GM11168 (cell line): Measurements from ENCODE around the gene TEPSIN.

Experiments used
- in situ Hi-C: fragments of 300-500 bp; cut with MboI; formaldehyde crosslinking; loops from one replicate; pipeline ENCODE4 v1.12.0; 2022; ENCODE audit warnings: low sequenced_read_pairs; ENCODE audit not compliant: unreplicated experiment

The TEPSIN gene

DNA sequence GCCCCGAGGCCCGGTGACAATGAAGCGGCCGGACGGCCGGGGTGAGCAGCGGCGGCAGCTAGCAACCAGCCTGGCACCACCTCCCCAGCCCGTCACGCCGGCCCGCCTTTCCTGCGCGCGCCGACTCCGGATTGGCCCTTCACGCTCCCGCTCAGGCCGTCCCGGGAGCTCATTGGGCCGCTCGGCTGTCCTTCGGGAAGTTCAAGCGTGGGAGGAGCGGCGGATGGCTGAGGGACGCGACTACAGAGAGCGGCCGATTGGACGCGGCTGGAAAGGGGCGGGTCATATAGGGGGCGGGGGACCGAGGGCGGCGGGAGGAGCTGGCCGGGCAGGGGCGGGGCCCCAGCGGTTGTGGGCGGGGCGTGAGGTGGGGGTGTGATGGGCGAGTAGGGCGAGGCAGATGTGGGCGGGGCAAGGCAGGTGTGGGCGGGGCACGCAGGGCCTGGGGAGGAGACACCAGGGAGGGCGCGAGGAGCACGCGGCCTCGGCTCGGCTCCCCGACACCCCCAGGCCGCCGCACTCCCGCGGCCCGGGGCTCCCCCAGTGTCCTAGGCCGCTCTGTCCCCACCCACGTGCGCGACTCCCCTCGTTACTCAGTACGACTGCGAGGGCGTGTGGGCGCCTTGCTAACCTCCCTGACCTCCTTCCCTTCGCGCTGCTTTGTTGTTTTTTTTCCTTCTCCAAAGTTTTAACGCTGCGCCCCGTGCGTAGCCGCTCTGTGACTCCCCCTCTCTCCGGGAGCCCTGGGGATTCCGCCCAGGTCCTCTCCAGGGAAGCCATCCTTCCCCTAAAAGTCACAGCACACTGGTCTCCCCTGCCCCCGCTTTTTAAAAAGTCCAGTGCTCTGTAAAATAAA lies 15.7 kb downstream of the TEPSIN start, which contains the start of gene CEP131:
Gene CEP131 (minus strand): TSS at position 60 of the 856 bp plus-strand sequence. CDS start 2,909 bp downstream, outside the sequence.
- in situ Hi-C loops: no loop called here

DNA sequence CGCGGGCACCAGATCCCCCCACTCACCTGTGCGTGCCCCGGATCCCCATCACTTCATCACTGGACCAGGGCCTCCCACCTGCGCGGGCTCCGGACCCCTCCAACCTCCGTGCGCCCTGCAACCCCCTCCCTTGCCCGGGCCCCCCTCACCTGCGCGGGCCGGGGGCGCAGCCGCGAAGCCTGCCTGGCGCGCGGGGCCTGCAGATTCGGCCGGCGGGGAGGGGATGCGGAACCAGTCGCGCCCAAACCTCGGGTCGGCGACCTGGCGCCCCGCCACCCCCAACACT lies 16.3 kb downstream of the TEPSIN start:
- in situ Hi-C loops: no loop called here

- in situ Hi-C loops: no loop called here
Measured at GRCh38 chr17:81221842-81222619, 16.8 kb downstream of the TEPSIN start.

GRCh38 chr17:81221371-81221841 lies 17.4 kb downstream of the TEPSIN start:
- in situ Hi-C loops: no loop called here

DNA sequence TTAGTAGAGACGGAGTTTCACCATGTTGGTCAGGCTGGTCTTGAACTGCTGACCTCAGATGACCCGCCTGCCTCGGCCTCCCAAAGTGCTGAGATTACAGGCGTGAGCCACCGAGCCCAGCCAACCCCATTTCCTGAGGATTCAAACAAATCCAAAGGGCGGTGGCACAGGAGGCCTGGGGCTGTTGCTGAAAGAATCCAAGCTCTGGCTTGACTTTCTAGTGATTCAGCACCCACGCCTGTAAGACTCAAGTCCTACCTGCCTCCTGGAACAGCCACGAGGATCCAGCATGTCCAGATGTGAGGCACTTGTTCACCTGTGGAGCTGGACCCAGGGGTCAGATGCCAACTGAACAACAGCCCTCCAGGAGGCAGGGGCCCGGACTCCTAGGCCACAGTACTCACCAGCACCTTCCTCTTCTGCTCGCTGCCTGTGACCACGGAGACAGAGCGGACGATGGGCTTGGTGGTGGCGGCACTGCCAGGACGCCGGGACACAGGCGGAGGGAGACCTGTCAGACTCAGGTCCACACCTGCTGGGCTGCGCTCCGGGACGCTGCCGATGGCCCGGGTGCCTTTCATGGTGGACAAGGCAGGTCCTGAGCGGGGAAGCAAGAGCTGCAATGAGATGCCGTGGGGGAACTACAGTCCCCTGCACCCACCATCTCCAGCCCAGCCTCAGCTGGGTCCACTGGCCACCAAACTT lies 19.2 kb downstream of the TEPSIN start:
- in situ Hi-C loops: no loop called here

DNA sequence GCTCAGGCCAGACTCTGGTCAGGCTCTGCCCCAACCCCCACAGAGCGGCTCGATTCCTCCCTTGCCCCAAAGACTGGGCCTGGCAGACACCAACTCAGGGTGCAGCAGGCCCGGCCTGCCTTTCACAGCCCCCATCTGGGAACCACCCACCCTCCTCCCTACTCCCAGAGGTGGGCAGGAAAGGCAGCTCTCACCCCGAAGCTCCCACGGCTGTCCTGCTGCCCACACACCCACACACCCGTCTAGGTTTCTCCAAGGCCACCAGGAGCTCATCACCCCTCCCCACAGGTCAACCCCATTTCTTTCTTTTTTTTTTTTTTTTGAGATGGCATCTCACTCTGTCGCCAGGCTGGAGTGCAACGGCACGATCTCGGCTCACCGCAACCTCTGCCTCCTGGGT lies 19.9 kb downstream of the TEPSIN start:
- in situ Hi-C loops: no loop called here

DNA sequence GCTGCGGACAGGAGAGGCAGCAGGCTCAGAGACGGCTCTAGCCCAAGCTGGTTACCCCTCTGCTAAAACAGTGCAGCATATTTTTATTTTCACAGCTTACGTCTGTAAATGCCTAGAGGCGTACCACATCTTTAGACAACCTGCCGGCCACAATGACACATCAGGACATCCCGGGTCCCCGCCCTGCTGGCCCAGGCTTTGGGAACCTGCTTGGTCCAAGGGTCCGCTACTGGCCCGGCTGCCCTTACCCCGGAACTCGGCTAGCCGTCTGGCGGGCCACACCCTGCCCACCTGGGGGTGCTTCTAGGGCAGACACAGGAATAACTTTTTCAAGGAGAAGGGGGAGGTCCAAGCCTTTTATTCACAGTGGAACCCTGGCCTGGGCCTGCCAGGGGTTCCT lies 20.4 kb downstream of the TEPSIN start:
- in situ Hi-C loops: no loop called here

DNA sequence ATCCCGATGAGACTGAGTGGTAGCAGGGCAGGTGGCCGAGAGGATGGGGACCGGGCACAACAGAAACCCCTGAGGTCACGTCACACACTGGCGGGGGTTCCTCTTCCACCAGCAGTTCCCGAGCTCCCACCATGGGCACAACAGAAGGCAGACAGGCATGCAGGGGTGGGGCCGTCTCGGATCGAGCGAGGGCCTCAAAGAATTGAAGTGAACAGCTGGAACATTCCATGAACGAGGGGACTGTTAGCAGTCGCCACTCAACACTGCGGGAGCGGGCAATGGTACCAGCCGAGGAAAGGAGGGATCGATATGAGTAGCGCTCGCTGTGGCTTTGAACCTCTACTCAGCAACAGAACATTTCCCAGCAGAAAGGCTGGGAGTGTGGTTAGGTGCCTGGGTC lies 21.4 kb downstream of the TEPSIN start:
- in situ Hi-C loops: no loop called here

GRCh38 chr17:81213978-81214377 lies 24.9 kb downstream of the TEPSIN start:
- in situ Hi-C loops: no loop called here

DNA sequence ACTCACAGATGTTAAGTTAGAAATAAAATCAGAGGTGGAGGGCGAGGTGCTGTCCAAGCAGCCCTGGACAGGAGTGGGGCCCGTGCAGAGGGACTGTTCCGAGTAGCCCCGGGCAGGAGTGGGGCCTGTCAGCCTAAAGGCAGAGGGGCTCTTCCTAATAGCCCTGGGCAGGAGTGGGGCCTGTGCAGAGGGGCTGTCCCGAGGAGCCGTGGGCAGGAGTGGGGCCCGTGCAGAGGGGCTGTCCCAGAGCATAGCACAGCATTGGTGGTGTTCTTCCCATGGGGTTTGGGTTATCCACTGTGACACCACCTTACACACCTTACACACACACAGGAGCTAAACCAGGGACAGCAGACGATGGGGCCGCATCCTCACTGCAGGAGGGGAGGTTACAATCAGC lies 26.5 kb downstream of the TEPSIN start:
- in situ Hi-C loops: no loop called here

GRCh38 chr17:81210868-81211267 lies 28.0 kb downstream of the TEPSIN start:
- in situ Hi-C loops: no loop called here

DNA sequence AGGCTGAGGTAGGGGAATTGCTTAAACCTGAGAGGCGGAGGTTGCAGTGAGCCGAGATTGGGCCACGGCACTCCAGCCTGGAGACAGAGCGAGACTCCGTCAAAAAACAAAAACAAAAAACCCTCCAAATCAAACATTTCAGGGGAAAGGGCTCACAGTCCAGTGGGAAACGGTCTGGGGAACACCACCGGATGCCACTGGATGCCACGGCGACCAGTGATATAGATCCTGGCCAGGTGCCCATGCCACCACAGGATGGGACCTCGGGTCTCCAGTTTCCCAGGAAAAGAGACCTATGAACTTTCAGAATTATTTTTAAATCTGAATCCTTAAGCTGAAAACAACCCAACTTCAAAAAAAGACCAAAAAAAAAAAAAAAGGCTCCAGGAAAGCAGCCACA lies 28.4 kb downstream of the TEPSIN start:
- in situ Hi-C loops: no loop called here

DNA sequence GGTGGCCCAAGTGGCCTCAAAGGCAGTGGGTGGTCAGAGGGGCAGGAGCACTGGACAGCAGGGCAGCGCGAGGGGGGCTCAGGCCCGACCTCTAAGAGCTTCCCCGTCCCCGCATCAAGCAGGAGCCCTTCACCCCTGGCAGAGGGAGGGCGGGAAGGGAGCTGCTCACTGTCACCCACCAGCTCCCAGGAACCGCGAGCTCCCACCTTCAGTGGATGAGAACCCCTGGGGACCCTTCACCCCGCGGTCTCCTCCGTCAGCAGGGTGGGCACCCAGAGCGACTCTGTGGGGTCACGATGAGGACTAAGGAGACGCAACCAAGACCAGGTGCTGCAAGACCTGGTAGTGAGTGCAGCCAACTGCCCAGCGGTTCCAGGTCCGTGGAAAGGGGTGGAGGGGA lies 29.7 kb downstream of the TEPSIN start:
- in situ Hi-C loops: no loop called here

- in situ Hi-C loops: no loop called here
Measured at GRCh38 chr17:81208651-81209050, 30.2 kb downstream of the TEPSIN start.

DNA sequence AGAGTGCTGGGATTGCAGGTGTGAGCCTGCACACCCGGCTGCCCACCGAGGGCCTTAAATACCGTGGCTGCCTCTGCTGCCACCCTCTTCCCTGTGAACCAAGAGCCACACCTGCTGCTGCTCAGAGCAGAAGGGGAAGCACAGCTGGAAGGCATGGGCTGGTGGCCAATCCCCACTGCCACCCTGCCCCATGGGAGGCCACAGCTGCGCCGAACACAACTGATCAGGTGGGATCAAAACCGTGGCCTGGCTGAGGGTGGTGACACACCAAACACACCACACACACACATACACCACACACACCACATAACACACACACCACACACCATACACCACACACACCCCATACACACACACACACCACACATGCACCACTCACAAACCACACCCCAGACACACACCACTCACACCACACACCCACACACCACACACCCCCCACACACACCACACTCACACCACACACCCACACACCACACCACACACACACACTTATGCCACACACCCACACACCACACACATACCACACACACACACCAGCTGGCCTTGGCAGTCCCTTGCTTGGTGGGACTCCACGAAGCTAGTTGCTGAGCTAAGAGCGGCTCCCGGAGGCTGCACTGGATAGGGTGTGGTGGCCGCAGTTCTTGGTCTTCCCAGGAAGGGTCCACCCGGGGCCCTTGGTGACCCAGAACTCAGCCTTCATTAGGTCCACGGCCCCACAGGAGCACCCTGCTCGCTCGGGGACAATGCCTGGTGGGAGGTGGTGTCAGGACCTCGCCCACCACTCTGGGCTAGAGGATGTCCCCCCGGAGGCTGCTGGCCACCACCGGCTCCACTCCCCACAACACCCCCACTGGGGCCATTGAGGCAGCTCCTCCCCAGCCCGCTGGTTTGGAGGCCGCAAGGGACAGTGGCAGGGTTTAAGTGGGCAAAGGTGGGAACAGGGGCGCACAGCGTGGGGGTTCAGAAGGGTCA lies 31.0 kb downstream of the TEPSIN start:
- in situ Hi-C loops: no loop called here

GRCh38 chr17:81206657-81207056 lies 32.2 kb downstream of the TEPSIN start:
- in situ Hi-C loops: no loop called here

DNA sequence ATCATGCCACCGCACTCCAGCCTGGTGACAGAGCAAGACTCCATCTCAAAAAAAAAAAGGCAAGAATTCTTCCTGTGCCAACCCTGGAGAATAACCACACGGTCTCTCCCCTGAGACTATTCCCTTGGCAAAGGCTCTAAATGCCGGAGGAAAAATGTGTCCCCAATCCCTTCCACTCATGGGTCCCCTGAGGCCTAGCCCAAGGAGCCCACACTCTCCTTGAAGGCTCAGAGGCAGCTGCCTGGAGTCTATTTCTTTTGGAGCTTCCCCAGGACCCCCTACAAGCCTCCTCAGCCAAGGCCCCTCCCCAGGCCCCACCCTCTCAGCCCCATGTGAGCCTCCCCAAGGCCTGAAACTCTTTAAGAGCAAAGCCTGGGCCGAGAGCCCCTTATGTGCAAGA lies 32.7 kb downstream of the TEPSIN start:
- in situ Hi-C loops: no loop called here

DNA sequence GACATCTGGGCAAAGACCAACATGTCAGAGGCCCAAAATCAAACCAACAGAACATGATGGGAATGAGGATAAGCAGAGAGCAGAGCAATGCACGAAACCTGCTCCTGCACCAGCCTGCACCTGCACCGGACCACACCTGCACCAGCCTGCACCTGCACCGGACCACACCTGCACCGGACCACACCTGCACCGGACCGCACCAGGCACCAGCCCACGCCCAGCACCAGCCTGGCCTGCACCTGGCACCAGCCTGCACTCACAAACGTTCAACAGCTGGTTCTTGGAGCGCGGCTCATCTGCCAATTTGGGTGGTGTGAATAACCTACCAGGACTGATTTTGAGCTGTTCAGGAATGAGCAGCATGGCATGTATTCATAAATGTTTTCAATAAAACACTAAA lies 34.3 kb downstream of the TEPSIN start:
- in situ Hi-C loops: no loop called here

GRCh38 chr17:81203136-81203535 lies 35.7 kb downstream of the TEPSIN start:
- in situ Hi-C loops: no loop called here

GRCh38 chr17:81202318-81202717 lies 36.5 kb downstream of the TEPSIN start:
- in situ Hi-C loops: no loop called here
